SU-DHL-6 (cell line): ENCODE results near the gene PABPC1L2A.

ENCODE experiments used
- EZH2phosphoT487 ChIP-seq: fragments of 200-600 bp; sonication (generic), shearing (Covaris generic); conservative IDR thresholded peaks from 2 replicates; pipeline ENCODE4 v1.6.1; 2018; ENCODE audit warnings: mild to moderate bottlenecking, antibody characterized with exemption, low read length, moderate library complexity, mixed read lengths
- TF ChIP-seq, protein P1 (sequence below): fragments of 200-600 bp; sonication (generic); IDR thresholded peaks from one replicate; pipeline ENCODE4 v1.5.1; 2017; ENCODE audit warnings: antibody characterized with exemption, mild to moderate bottlenecking, low read length, moderate library complexity; ENCODE audit not compliant: insufficient read depth, poor library complexity, severe bottlenecking

DNA sequence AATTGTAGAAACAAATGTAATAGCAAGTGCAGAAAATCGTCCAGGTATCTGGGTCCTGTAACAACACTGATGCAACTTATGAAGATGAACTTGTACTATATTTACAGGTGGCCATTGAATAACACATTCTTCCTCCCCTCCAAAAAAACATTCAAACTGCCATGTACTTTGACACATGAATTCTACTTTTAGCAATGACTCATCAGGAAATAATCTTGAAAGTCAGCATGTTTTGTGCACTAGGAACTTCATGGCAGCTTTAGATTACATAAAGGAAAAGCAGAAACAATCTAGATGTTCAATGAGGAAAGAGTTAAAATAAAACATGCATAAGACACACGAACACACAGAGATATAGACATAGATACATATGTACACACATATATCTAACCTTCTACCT lies 2.5 kb downstream of the PABPC1L2A start:
- TF ChIP-seq, protein P1, sequence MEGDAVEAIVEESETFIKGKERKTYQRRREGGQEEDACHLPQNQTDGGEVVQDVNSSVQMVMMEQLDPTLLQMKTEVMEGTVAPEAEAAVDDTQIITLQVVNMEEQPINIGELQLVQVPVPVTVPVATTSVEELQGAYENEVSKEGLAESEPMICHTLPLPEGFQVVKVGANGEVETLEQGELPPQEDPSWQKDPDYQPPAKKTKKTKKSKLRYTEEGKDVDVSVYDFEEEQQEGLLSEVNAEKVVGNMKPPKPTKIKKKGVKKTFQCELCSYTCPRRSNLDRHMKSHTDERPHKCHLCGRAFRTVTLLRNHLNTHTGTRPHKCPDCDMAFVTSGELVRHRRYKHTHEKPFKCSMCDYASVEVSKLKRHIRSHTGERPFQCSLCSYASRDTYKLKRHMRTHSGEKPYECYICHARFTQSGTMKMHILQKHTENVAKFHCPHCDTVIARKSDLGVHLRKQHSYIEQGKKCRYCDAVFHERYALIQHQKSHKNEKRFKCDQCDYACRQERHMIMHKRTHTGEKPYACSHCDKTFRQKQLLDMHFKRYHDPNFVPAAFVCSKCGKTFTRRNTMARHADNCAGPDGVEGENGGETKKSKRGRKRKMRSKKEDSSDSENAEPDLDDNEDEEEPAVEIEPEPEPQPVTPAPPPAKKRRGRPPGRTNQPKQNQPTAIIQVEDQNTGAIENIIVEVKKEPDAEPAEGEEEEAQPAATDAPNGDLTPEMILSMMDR: no peak
- TF ChIP-seq EZH2phosphoT487: no peak
